K562 (cell line): ENCODE results near the gene DLAT. TPM values are rescaled to one million over a fixed set of nuclear protein-coding genes. Genes with fewer than 3 reads are reported as not detected.
A peak's percentile ranks its signal among the peaks of the same experiment; 100 is the strongest.

Experiments used
- ATAC-seq: fragments of 200-7000 bp; cut with Tn5 transposase; 3 replicates; pipeline ENCODE4 v1.9.1; 2020; ENCODE audit warnings: moderate library complexity
- BruUV-seq: library from RNA; stranded (reverse); fragments of 400-500 nt; replicated peaks from 2 replicates; lab custom pipeline; 2021; lab: Mats Ljungman, UMichigan
- CTCF ChIA-PET: fragments of 300-600 bp; formaldehyde crosslinking; extraction: SDS; loops from one replicate; lab custom pipeline; 2021; ENCODE audit warnings: low intra/inter-chr PET ratio; lab: Yijun Ruan, JAX
- POLR2A ChIA-PET: fragments of 300-600, 350-650 bp; sonication (Branson Sonifier 250); formaldehyde crosslinking; extraction: SDS; loops from one replicate; lab custom pipeline; 2021; ENCODE audit warnings: antibody characterized with exemption, inconsistent platforms; lab: Yijun Ruan, JAX
- DNase-seq, 4 experiments: peaks; one replicate each; pipeline versions ENCODE4 v3.0.0 to v3.0.0-alpha.2; 2011 to 2018; ENCODE audit warnings: low spot score in 3 of 4, mixed read lengths in 3 of 4; ENCODE audit errors: extremely low read depth in 1 of 4
- FAIRE-seq: peaks from 2 replicates; lab custom pipeline; 2011; peaks lifted over from hg19 to GRCh38; lab: Jason Lieb, UNC
- H2AFZ ChIP-seq: 2 replicates; pipeline ENCODE4 v1.6.0; 2011; ENCODE audit warnings: low read depth, low read length, control low read depth, inconsistent platforms
- H3K27ac ChIP-seq: fragments of 200-600 bp; 3 replicates; pipeline ENCODE4 v1.8.0; 2011; ENCODE audit warnings: low read depth, mild to moderate bottlenecking, control low read depth, inconsistent platforms, low read length, moderate library complexity, mixed read lengths; ENCODE audit errors: extremely low read depth
- H3K27me3 ChIP-seq, 2 experiments: fragments of 300-600 bp in 1 of 2; 2 replicates in 1 of 2; 3 replicates in 1 of 2; pipeline versions ENCODE4 v1.6.0 to v1.8.0; 2011; ENCODE audit warnings: inconsistent platforms in 2 of 2, low read length in 2 of 2, mild to moderate bottlenecking in 1 of 2, mixed read lengths in 1 of 2, moderate library complexity in 1 of 2; ENCODE audit not compliant: control insufficient read depth in 2 of 2, insufficient read depth in 2 of 2
- H3K36me3 ChIP-seq: fragments of 300-600 bp; 3 replicates; pipeline ENCODE4 v1.8.0; 2011; ENCODE audit warnings: mild to moderate bottlenecking, low read length, inconsistent platforms; ENCODE audit not compliant: control insufficient read depth, insufficient read depth
- H3K4me1 ChIP-seq, 2 experiments: fragments of 200-600 bp in 1 of 2; replicated peaks in 1 of 2; 2 replicates in 1 of 2; 3 replicates in 1 of 2; pipeline versions ENCODE4 v1.5.1 to v1.8.0; 2011; ENCODE audit warnings: inconsistent platforms in 2 of 2, low read length in 2 of 2, mild to moderate bottlenecking in 1 of 2, mixed read lengths in 1 of 2, moderate library complexity in 1 of 2; ENCODE audit not compliant: control insufficient read depth in 2 of 2, insufficient read depth in 2 of 2
- H3K4me2 ChIP-seq: 2 replicates; pipeline ENCODE4 v1.6.1; 2011; ENCODE audit warnings: low read length, control low read depth, inconsistent platforms, mixed read lengths; ENCODE audit not compliant: insufficient read depth
- H3K4me3 ChIP-seq: fragments of 200-600 bp; sonication (generic), shearing (Covaris generic); 2 replicates; pipeline ENCODE4 v1.5.1; 2016; ENCODE audit warnings: control low read depth, inconsistent platforms
- H3K79me2 ChIP-seq: fragments of 200-600 bp; 3 replicates; pipeline ENCODE4 v1.8.0; 2011; ENCODE audit warnings: low read length, inconsistent platforms; ENCODE audit not compliant: control insufficient read depth, insufficient read depth
- H3K9ac ChIP-seq, 2 experiments: 2 replicates each; pipeline versions ENCODE4 v1.6.0 to v1.6.1; 2011; ENCODE audit warnings: low read depth in 2 of 2, low read length in 2 of 2, control low read depth in 1 of 2, inconsistent platforms in 1 of 2, mild to moderate bottlenecking in 1 of 2, mixed read lengths in 1 of 2; ENCODE audit not compliant: insufficient read depth in 1 of 2
- H3K9me1 ChIP-seq: one replicate; pipeline ENCODE4 v1.6.0; 2011; ENCODE audit warnings: inconsistent platforms, mild to moderate bottlenecking, low read length, moderate library complexity; ENCODE audit not compliant: control insufficient read depth, insufficient read depth
- H3K9me3 ChIP-seq: replicated peaks from 2 replicates; pipeline ENCODE4 v1.5.1; 2011; ENCODE audit warnings: low read depth, low read length, inconsistent platforms; ENCODE audit not compliant: control insufficient read depth, insufficient read depth
- H4K20me1 ChIP-seq: replicated peaks from 2 replicates; pipeline ENCODE4 v1.6.1; 2011; ENCODE audit warnings: low read length, inconsistent platforms, mixed read lengths; ENCODE audit not compliant: control insufficient read depth, insufficient read depth
- CBX2 ChIP-seq: fragments of 200-600 bp; sonication (generic); IDR thresholded peaks from one replicate; pipeline ENCODE4 v1.6.1; 2012; ENCODE audit warnings: mild to moderate bottlenecking, low read length, inconsistent platforms; ENCODE audit not compliant: insufficient read depth, poor library complexity, severe bottlenecking
- PTTG1 ChIP-seq: fragments of 450-650 bp; IDR thresholded peaks from 2 replicates; pipeline ENCODE4 v1.6.1; 2016; ENCODE audit warnings: low read depth, mild to moderate bottlenecking, missing genetic modification characterization, missing compliant biosample characterization
- SPI1 ChIP-seq: IDR thresholded peaks from 2 replicates; pipeline ENCODE4 v1.6.1; 2011; ENCODE audit warnings: low read depth, low read length, control low read depth, borderline replicate concordance
- WGBS: fragments of 100-300 bp; shearing (Covaris generic); methylation state at CpG from one replicate; pipeline ENCODE4 v1.1.6; 2016; ENCODE audit warnings: low coverage, mixed read lengths; ENCODE audit not compliant: insufficient coverage; ENCODE audit errors: missing lambda C conversion rate; 5-methylcytosine and 5-hydroxymethylcytosine counted together
- in situ Hi-C: fragments of 300-500 bp; cut with MboI; formaldehyde crosslinking; loops from 4 replicates; pipeline ENCODE4 v1.15.0; 2018; ENCODE audit warnings: inconsistent platforms, mixed read lengths
- intact Hi-C: fragments of 100-400 bp; cut with micrococcal nuclease; formaldehyde crosslinking; loops from 2 replicates; pipeline ENCODE4 v1.14.2; 2022
- polyA plus RNA-seq, 8 experiments: library from polyadenylated mRNA; depleted of rRNA in 4 of 8; stranded (reverse) in 5 of 8; unstranded in 3 of 8; fragments of >200 nt; fragmentation: Nextera tagmentation in 2 of 8; fragmentation: Illumina TruSeq in 1 of 8; extraction: Ambion mirVana in 2 of 8; extraction: Trizol in 1 of 8; gene quantifications; 2 replicates each; pipeline versions ENCODE4 v1.2.1 to v1.2.3, GENCODE V29; 2011 to 2014; ENCODE audit warnings: inconsistent platforms in 1 of 8, missing spikeins in 1 of 8
- total RNA-seq, 7 experiments: library from RNA; depleted of rRNA in 6 of 7; stranded (reverse); fragments of >200 nt in 6 of 7; fragmentation: Illumina TruSeq in 2 of 7; extraction: Trizol in 2 of 7; gene quantifications; 2 replicates each; pipeline versions ENCODE4 v1.2.1 to v1.2.3, GENCODE V29; 2011 to 2021; ENCODE audit warnings: low replicate concordance in 1 of 7

DLAT gene
- total and polyA plus RNA-seq, 9 of the 15 experiments (the other 6 are each of a cell fraction or from before 2014, with no cell fraction given): 41.7 to 152 (median 105) TPM

GRCh38 chr11:111999111-111999510 lies 26.1 kb upstream of the DLAT start:
- no peak overlapping the region for H3K27ac ChIP-seq
- FAIRE-seq: no peak
- H3K9ac ChIP-seq: no peak overlapping the region
- H3K27me3 ChIP-seq: no peaks in the 10 kb centered on the region
- ATAC-seq: no peak
- no peak overlapping the region for H3K4me2 ChIP-seq
- intact Hi-C loops: no loop called here
- no peaks in the 10 kb centered on the region for H3K9me3 ChIP-seq
- H2AFZ ChIP-seq: no peak overlapping the region
- TF ChIP-seq PTTG1 (tag): no peak
- DNase-seq: no peak
- H3K9me1 ChIP-seq: no peaks in the 10 kb centered on the region
- ChIA-PET POLR2A (no interaction called here), CTCF (no interaction called here)
- no peaks in the 10 kb centered on the region for H4K20me1 ChIP-seq
- no peaks in the 10 kb centered on the region for H3K4me1 ChIP-seq
- BruUV-seq: no TSS peak
- H3K4me3 ChIP-seq: no peak overlapping the region
- in situ Hi-C loops: no loop called here
- H3K36me3 ChIP-seq: peaks cover 16% of the 10 kb centered on the region; the same call in 1 of the 3 replicates
- no peaks in the 10 kb centered on the region for H3K79me2 ChIP-seq

- no peaks in the 10 kb centered on the region for H3K9me1 ChIP-seq
- FAIRE-seq: no peak
- H3K36me3 ChIP-seq: peaks cover 7% of the 10 kb centered on the region; the same call in 2 of the 3 replicates
- no peak for DNase-seq
- no peak overlapping the region for H3K27ac ChIP-seq
- ChIA-PET POLR2A (no interaction called here), CTCF (no interaction called here)
- no peaks in the 10 kb centered on the region for H3K79me2 ChIP-seq
- no peaks in the 10 kb centered on the region for H3K9me3 ChIP-seq
- H3K27me3 ChIP-seq: no peaks in the 10 kb centered on the region
- BruUV-seq: no TSS peak
- TF ChIP-seq SPI1: peak; percentile 68; the same call in 1 of the 2 replicates
- TF ChIP-seq CBX2: no peak
- ATAC-seq: no peak
- H4K20me1 ChIP-seq: no peaks in the 10 kb centered on the region
- H2AFZ ChIP-seq: no peak overlapping the region
- no peak overlapping the region for H3K9ac ChIP-seq
- intact Hi-C loops: no loop called here
- H3K4me1 ChIP-seq: no peaks in the 10 kb centered on the region; a peak in 1 of 5 replicates
- H3K4me2 ChIP-seq: no peak overlapping the region
- WGBS: 56% methylated on average over 1 of the region's 1 CpG
- no peak overlapping the region for H3K4me3 ChIP-seq
- in situ Hi-C loops: no loop called here
Measured at GRCh38 chr11:112000703-112001102, 24.5 kb upstream of the DLAT start.
